Activated effector memory CD4-positive, alpha-beta T cell treated with anti-CD3 and anti-CD28 coated beads, Interleukin-2, amount 50 U/mL, for 16 hours (primary cell): ENCODE results near the gene SLC38A2.
"Not testable (repeated sequence)": the region's sequence is repeated elsewhere in the genome, so short reads cannot be mapped to it uniquely, and the experiment has no call there.

Source experiments
- DNase-seq: peaks from one replicate; pipeline ENCODE4 v3.0.0-alpha.2; 2020

The SLC38A2 gene

DNA sequence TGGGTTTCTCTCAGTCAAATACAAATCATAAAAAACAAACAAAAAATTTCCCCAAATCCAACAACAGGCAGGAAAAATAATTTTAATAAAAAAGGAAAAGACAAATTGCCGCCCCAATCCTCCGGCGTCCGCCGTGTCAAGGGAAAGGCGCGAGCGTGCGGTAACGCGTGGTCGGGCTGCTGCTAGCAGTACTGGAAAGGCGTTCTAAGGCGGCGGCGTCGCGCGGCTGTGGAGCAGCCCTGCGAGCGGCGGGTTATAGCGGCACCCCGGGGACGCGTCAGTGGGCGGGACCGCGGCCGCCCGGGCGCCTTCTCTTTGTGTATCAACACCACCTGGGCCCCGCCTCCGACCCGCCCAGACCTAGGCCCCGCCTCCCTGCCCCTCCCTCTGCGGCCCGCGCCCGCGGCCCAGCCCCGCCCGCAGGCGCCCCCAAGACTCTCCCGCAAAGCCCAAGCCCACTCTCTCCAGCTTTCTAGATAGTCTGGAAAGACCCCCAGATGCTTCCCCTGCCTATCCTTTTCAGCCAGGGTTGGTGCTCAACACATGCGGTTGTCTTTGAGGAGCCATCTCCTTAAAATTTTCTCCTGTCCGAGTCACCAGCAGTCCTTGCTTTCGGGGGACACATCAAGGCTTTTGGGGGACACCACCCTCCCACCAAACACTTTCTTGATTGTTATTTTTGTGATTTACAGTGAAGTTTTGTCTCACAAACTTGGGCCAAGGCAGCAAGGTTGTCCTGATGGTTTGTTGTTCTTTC, at the start of gene SLC38A2:
SLC38A2 (minus strand) TSS at position 230 of the 757 bp plus-strand sequence. CDS start 1,480 bp downstream, outside the sequence.
- peak; percentile 99 for DNase-seq

DNA sequence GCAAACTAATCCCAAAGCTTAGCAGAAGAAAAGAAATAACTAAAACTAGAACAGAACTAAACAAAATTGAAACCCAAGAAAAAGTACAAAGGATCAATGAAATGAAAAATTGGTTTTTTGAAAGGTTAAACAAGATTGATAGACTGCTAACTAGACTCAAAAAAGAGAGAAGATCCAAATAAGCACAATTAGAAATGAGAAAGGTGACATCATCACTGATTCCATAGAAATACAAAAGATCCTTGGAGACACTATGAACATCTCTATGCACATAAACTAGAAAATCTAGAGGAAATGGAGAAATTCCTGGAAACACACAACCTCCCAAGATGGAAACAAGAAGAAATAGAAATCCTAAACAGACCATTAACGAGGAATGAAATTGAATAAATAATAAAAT, 47.1 kb upstream of the SLC38A2 start:
- DNase-seq, result no peak

DNA sequence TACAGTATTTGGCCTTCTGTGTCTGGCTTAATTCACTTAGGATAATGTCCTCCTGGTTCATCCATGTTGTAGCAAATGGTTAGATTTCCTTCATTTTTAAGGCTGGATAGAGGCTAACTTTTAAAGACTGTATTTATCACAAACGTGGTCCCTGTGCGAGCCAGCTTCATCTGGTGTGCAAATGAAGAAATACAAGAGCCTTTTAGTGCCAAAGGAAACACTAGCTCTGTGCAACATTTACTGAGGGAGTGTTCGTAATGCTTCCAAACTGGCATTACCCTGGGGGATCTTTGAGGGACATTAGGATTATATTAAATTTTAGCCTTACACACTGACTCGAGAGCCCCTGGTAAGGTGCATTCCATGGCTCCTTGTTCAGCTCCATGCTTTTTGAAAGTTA, 43.0 kb upstream of the SLC38A2 start:
- no peak for DNase-seq

DNA sequence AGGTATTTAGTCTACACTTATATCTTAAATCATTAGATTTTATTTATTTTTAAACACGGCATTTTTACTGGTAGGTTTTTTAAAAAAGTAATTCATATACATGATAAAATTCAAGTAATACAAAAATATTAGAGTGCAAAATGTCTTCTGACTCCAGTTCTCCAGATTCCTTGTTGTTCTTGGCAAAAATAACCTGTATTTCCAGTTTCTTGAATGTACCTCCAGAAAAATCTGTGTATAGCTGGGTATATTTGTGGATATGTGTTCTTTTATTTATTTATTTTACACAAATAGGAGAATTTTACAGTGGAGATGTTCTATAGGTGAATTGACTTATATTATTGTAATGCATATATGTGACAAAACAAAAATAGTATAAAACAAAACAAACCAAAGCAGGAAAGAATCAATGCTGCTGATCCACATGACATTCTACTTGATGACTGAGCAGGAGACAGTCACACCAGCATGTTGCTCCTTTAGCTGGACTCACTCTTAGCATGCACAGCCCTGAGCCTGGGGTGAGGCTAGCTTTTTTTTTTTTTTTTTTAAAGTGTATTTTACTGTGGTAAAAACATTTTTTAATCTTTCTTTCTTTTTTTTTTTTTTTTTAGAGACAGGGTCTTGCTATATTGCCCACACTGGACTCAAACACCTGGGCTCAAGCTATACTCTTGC, 42.2 kb upstream of the SLC38A2 start:
- DNase-seq, result no peak

DNA sequence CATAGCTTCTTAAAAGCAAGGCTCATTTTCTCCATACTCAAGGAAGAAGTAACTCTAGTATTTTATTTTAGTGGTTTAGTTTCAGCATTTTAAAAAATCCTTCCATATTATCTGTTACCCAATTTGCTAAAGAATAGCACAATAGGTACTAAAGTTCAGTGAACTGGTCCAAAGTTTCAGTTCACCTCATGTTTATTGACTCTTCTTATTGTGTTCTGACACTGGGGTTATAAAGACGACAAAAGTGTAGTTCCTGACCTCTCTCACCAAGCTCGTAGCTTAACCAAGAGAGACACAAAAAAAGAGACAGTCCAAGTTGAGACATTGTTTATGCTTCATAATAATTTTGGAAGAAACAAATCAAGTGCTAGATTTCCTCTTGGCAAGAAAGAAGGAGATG, 40.8 kb upstream of the SLC38A2 start:
- no peak for DNase-seq

DNA sequence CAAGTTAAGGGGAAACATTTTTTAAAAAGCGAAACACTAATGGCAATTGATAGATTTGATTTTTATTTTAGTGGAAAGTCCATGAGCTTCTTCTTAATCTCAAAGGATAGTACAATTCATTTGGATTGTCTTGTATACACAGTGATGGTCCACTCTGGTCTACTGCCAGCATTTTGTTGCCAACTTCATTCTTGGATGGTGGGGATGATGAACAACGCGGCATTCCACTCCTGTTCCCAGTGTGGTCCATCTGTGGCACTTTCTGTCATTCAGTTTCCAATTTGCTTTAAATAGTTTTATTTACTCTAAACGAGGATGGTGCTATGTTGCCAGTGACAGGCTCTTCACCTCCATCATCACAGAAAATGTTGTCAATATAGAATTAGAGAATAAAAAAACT, 40.3 kb upstream of the SLC38A2 start:
- DNase-seq, result no peak

DNA sequence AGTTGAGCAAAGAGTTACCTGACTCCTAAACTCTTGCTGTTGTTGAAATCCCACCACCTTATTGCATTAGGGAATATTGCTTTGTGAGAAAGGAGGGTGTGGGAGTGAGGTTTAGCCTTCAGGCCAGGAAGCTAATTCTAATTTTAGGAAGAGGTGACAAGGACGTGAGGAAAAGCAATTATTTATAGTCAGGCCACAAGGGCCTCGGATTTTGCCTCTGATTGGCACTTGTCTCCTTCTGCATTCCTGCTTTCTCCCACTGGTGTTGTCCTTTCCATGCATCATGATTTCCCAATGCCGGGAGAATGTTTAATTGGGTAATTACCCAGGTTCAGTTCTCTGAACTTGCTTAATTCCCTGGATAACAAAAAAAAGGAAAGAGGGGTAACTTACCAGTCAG, 37.9 kb upstream of the SLC38A2 start:
- no peak for DNase-seq

DNA sequence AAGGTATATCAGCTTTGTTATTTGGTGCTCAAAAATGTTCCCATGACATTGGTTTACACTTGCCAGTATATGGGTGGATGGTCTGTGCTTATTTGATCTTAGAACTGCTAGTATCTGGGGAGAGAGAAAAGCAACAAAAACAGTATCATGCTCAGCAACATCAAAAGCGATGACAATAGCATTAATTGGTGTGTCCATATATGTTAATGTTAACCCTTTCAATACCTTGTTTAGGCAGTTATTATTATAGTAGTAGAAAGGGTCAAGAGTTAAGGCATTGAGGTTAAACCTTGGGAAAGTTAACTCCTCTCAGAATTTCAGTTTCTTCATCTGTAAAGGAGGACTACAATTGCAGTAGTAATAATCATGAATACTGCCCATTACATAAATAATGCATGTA, 37.4 kb upstream of the SLC38A2 start:
- no peak for DNase-seq

DNA sequence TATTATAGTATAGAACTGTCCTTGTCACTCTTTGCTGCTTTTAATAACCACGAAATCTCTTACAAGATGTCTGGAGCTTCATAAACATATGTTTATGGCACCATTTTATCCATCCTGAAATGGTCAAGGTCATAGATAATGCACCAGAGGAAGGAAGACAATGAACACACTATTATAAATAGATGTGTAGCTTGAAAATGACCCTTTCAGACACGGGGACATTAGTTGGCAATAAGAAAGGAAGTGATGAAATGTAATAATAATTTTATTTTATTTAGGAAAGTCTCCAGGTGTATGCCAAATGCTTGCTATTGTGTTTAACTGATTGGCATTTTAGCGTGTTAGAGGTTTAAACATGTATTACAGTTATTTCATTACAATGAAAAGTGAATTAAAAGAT, 36.8 kb upstream of the SLC38A2 start:
- DNase-seq, result no peak

DNA sequence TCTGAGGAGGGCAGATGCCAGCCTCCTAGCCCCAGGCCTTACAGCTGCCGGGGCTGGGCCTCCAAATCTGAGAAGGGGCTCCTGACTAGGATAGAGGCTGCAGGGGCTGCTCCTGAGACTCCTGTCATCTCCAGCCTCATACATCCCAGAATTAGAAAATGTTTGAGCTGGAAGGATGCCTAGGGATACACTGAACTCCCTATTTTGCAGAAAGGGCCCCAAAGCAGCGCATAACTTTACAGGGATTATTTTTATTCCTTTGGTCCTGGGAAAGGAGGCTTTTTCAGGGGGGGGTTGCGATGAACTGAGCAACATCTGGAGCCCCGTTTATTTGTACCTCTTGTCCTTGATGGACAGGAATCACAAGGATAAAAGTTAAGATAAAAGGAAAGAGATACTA, 35.9 kb upstream of the SLC38A2 start:
- no peak for DNase-seq

DNA sequence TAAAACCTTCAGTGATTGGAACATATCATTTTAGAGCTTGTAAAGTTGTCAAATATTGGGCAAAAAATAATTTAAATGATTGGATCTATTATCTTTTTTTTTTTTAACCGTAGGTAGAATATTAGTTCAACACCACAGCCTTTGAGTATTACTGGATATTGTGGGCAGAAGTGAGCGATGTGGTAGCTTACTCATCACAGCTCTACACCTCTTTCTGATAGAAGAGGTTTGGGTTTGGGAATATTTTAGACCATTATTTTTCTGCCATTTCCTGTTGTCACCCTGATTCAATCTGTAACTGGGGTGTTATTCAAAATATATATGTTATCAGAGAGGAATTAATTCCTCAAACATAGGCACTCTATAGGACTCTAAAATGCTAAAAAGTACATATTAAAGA, 34.8 kb upstream of the SLC38A2 start:
- DNase-seq, result no peak

DNA sequence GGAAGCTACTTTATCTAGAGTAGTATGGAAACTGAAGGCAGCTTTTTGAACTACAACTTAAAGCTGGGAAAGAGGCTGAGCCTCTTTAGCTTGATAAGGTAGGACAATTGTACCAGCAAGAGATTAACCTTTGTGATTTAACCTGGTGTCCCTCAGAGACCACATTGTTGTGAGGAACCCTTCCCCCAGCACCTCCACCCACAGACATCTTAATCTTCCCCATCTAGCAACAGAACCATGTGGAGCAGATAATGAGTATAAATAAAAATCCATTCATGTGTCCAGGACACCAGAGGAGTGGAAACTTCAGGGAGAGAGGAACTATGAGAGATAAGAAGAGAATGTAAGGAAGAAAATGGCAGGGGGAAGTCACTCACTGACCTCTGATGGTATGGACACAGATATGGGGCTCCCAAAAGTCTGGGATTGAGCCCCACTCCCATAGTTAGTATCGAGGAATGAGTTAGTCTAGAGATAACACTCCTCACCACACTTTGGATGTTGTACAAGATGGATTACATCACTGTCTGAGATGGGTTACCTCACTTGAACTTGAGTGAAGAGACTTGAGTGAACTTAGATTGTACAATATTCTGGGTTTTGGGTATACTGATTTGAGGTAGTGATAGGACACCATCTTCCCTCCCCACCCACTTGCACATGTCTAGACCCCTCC, 33.9 kb upstream of the SLC38A2 start:
- no peak for DNase-seq

DNA sequence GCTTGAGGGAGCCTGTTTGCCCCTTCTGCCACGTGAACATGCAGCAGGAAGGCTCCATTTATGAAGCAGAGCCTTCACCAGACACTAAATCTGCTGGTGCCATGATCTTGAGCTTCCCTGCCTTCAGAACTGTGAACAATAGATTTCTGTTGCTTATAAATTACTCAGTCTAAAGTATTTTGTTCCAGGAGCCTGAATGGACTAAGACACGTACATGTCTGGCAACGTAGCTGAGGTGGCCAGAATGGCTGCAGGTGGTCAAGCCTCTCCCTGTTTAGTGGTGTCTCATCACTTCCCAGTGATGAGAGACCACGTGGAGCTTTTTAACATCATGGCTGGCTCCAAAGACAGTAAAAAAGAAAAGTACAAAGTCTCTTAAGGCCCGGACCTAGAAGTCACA, 32.2 kb upstream of the SLC38A2 start:
- no peak for DNase-seq

DNA sequence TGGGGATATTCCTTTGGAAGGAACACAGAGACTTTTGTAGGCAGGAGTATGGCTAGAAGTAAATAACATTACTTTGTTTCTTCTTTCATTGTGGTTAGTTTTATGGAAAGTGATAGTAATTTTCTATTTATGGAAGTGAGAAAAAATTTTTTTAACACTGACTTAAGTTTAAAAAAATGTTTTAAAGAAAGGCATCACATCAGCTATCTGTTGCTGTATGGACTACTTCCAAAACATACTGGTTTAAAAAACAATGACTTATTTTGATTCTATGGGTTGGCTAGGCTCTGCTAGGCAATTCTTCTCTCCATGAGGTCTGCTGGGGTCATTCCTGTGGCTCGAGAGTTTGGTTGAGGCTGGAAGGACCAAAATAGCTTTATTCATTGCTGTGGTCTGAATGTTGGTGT, 31.7 kb upstream of the SLC38A2 start:
- no peak for DNase-seq

DNA sequence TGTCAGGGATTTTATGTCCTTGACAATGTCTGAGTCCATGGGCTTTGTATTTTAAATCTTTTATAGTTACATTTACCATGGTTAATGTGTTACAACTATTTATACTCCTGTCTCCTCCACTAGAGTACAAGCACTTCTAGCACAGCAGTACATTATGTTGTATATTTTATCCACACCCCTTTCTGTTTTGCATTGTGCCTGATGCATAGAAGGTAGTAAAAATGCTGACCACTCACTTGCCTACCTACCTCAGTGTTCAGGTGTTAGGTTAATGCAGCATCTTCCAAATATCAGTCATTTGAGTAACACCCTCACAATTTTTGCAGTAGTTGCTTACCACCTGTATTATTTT, 31.1 kb upstream of the SLC38A2 start:
- no peak for DNase-seq

DNA sequence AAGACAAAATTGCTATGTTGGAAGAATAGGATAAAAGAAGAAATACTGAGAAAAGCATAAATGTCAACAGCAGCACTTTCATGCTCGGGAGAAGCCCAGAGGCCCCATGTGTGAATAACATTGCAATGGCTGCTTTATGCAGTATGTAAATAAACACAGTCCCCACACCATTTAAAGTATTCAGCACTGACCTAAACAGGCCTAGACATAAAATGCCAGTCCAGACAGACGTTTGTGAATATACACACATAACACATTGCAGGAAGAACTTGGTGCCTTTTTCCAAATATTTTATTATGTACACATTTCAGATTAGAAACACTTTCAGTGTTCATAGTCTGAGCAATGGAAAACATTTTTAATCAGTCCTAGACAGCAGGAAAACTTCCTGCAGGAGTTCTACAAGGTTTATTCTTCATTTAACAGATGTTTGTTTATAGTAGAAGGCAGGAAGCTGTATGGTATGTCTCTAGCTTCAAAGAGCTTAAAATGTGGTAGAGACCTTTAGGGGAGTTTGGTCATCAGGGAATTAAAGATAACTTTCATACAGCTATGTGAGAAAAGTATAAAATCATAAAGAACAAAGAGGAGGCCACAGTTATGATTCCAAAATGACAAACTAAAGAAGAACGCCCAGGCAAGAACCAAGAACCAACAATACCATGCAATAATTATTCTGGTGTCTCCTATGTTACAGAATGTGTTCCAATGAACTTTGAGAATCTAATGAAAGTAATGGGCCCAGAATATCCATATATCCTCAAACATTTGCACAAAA, 30.6 kb upstream of the SLC38A2 start:
- no peak for DNase-seq

DNA sequence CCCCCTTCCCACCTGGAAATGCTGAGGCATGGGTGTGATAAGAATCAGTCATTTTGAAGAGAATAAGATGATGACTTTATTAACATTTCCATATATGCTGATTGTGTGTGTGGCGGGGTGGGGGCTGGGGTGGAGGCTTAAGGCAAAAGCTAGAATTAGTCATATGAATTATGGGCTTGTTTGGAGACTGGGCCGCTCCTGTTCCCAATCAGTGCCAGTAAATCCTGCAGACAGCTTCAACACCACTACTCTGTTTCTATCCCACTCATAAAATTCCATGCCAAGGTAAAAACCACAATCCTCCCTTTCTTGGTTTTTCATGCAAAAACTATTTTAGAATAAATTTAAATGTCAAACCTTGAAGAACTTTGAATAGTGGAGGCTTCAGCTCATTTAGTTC, 29.9 kb upstream of the SLC38A2 start:
- DNase-seq, result no peak

DNA sequence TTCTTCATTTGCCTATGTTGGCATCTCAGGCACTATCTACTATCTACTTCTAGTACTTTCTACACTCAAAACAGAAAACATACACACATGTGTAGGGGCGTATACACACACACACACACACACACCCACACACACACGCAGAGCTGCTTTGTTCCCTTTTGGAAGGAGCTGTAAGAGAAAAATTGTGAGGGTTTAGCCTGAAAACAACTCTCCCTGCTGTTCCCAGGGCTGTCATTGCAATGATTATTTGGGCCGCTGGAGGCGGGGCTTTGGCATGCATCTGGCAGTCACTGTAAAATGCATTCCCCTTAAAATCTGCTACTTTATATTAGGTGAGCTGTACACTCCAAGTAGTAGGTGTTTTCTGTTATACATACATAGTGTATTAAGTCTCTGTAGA, 29.1 kb upstream of the SLC38A2 start:
- DNase-seq, result no peak

DNA sequence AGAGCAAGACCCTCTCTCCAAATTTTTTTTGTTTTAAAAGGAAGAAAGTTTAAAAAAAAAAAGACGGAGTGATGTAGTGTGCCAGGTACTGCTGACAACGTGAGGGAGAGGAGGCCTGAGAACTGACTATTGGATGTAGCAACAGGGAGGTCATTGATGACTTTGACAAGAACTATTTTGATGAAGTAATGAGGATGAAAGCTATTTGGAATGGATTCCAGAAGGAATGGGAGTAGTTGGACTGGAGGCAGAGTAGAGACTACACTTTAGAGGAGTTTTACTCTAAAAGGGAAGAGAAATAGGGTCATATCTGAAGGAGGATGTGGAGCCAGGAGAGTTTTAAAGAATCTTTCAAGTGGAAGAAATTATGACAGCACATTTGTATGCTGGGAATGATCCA, 27.8 kb upstream of the SLC38A2 start:
- no peak for DNase-seq

DNA sequence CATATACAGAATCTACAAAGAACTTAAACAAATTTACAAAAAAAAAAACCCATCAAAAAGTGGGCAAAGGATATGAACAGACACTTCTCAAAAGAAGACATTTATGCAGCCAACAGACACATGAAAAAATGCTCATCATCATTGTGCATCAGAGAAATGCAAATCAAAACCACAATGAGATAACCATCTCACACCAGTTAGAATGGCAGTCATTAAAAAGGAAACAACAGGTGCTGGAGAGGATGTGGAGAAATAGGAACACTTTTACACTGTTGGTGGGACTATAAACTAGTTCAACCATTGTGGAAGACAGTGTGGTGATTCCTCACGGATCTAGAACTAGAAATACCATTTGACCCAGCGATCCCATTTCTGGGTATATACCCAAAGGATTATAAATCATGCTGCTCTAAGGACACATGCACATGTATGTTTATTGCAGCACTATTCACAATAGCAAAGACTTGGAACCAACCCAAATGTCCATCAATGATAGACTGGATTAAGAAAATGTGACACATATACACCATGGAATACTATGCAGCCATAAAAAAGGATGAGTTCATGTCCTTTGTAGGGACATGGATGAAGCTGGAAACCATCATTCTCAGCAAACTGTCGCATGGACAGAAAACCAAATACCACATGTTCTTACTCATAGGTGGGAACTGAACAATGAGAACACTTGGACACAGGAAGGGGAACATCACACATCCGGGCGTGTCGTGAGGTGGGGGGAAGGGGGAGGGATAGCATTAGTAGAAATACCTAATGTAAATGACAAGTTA, 27.1 kb upstream of the SLC38A2 start:
- DNase-seq, result not testable (repeated sequence)

DNA sequence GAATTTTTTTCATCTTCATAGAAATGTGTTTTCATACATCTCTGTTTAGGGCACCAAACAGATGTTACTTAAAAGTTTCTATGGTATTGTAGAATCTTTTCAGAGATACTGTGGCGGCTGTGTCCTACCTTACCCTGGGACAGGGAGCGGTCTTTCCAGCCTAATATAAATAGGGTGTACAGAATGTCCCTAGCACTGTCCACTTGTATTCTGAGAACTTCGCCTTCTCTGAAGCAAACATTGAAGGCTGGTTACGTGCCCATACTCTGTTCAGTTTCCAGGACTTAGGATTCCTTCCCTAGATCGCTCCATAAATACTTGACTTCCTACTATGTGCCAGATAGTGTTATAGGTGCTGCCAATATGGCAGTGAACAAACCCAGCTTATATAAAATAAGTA, 24.3 kb upstream of the SLC38A2 start:
- no peak for DNase-seq

DNA sequence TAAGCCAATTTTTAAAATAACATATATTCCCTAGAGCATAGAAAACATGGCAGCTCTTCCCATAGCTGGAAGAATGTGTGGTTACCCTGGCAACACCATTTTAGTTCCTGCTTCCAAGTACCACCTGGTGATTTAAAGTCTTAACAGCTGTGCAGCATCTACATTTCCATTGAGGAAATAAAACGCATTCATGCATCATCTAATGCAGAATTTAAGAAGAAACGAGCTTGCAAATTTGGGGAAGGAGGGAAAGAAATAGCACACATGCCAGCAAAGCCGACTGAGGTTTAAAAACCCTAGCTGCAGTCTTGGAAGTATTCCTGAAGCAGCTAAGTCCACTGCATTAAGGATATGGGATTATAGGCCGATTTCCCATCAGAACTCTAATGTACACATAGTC, 22.8 kb upstream of the SLC38A2 start:
- DNase-seq, result no peak

DNA sequence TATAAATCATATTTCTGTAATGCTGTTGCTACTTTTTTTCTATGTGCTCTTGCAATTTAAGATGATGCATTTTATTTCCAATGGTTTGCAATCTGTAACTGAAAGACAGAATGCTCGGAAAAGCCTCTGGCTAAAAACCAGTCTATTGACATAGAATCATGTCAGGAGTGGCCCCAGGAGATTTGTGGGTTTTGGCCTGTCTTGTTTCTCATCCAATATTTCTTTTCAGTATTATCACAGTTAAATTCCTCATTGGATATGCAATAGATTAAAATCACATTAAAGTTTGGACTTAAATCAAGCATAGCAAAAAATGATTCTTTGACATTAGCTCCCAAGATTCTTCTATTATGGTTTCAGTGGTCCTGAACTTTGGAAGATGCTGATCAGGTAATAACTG, 19.1 kb upstream of the SLC38A2 start:
- no peak for DNase-seq
